Uterus (tissue), 2 donors: Measurements from ENCODE around the gene ALG2.

Experiments
- POLR2A ChIP-seq, 2 donors: fragments of 450-650 bp; IDR thresholded peaks; one replicate each; pipeline ENCODE4 v1.6.1; 2016; ENCODE audit warnings: antibody characterized with exemption in 2 of 2, mild to moderate bottlenecking in 1 of 2, moderate library complexity in 1 of 2
- TF ChIP-seq, protein P1 (sequence below), 4 experiments: fragments of 200-600 bp in 2 of 4; fragments of 450-650 bp in 2 of 4; sonication (generic) in 2 of 4; IDR thresholded peaks; one replicate each; pipeline ENCODE4 v1.5.1; 2016 to 2019; ENCODE audit warnings: antibody characterized with exemption in 4 of 4, mild to moderate bottlenecking in 2 of 4, moderate library complexity in 1 of 4

- TF ChIP-seq, protein P1, sequence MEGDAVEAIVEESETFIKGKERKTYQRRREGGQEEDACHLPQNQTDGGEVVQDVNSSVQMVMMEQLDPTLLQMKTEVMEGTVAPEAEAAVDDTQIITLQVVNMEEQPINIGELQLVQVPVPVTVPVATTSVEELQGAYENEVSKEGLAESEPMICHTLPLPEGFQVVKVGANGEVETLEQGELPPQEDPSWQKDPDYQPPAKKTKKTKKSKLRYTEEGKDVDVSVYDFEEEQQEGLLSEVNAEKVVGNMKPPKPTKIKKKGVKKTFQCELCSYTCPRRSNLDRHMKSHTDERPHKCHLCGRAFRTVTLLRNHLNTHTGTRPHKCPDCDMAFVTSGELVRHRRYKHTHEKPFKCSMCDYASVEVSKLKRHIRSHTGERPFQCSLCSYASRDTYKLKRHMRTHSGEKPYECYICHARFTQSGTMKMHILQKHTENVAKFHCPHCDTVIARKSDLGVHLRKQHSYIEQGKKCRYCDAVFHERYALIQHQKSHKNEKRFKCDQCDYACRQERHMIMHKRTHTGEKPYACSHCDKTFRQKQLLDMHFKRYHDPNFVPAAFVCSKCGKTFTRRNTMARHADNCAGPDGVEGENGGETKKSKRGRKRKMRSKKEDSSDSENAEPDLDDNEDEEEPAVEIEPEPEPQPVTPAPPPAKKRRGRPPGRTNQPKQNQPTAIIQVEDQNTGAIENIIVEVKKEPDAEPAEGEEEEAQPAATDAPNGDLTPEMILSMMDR (IDR thresholded peaks at IDR 0.05): no peak
- TF ChIP-seq POLR2A (IDR thresholded peaks at IDR 0.05): no peak
These were observed 54.6 kb downstream of the ALG2 start for GRCh38 chr9:99167119-99167518.
